Femur (tissue), 1 donor: ENCODE data around the gene ZFPM1.

Experiments
- DNase-seq: peaks from one replicate; pipeline ENCODE4 v3.0.0-alpha.2; 2017

Gene ZFPM1

GRCh38 chr16:88502776-88503280 is 49.7 kb downstream of the ZFPM1 start:
- no peak for DNase-seq

DNA sequence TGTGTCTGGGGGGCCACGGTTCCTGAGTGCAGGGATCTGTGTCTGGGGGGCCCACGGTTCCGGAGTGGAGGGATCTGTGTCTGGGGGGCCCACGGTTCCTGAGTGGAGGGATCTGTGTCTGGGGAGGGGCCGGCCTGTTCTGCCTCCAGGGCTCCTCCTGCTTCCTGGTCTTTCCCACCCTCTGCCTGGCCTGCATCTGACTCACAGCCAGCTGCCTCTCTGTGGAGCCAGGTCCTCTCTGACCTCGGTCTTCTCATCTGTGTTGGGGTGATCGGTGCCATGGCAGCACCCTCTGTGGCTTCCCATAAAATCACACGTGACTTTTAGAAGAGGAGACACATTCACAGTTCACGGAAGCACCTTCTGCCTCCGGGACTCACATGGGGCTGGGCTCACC is 50.3 kb downstream of the ZFPM1 start:
- no peak for DNase-seq

DNA sequence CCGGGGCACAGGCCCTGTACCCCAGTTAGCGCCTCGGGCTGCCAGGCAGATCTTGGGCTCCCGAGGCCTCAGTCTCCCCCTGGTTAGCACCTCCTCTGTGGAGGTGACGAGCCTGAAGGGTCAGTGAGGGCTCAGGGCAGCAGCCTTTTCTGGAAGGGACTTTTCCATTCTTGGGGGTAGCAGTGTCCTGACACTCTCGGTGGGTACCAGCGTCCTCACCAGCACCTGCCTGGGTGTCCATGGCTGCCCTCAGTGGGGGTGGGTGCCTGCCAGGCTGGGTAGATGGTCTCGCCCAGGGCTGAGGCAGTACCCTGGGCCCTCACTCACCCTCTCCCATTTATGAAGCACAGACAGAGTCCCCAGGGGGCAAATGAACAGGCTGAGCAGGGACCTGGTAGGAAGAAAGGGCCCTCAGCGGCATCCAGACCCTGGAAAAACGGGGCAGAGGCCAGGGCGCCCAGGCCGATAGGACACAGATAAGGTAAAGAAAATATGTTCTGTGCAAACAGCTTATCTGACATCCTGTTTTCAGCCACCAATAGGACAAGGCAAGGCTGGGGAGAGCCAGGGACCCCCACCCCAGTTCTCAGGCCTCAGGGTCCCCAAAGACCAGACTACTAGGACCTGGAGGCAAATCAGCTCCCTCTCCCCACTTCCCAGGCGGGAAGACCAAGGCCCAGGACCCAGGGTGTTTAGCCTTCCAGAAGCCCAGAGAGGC is 50.9 kb downstream of the ZFPM1 start:
- DNase-seq: no peak

DNA sequence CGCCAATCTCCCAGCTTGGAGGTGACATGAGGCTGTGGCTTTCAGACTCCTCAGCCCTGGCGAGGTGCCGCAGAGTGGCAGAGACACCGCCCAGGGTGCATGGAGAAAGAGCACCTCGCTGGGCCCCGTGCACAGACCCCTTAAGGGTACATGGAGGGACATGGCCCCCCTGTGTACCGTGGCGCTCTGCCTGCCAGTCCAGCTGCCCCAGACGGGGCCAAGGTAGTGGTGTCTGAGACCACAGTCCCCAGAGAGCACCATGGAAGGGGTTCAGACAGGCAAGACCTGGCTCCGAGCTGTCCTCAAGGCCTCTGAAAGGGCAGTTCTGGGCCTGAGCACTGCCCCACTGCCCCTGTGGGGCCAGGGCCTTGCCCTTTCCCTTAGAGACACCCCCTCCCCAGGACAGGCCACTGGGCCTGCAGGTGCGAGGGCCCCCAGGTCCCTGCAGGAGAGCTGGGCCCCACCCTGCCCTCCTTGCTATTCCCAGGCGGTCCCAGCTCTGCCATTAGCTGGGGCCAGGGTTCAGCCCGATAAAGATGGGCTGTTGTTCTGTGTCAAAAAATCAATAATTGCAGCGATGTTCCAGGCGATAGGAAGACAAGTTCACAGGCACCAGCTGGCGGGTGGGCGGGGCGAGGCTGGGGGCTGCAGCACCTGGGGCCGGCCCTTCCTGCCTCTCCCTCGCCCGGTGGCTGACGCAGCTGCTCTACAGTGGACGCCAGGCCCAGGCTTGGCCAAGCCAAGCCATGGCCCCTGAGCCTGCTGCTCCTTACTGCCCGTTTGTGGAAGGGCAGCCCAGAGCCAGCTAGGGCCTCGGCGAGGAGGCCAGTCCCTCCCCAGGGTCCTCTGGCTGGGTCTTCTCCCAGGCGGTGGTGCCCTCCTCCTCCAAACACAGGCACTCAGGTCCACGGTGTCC is 51.7 kb downstream of the ZFPM1 start:
- DNase-seq: no peak

GRCh38 chr16:88505405-88506082 is 52.5 kb downstream of the ZFPM1 start:
- no peak for DNase-seq

DNA sequence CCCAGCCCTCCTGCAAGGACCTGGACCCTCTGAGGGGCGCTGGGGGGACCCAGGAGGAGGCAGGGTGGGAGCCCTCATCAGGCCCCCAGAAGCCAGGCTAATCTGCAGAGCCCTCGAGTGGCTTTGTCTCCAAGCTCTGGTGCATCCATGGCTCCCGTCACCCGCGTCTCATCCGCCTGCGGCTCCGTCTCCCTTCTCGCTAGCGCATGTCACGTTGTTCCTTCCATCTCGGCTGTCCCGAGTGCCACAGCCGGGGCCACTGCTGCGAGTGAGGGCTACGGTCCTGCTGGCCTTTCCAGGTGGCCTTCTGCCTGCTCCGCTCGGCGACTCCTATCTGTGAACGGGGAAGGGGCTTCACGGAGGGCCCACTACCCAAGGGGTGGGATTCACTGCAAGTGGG is 53.6 kb downstream of the ZFPM1 start:
- no peak for DNase-seq

DNA sequence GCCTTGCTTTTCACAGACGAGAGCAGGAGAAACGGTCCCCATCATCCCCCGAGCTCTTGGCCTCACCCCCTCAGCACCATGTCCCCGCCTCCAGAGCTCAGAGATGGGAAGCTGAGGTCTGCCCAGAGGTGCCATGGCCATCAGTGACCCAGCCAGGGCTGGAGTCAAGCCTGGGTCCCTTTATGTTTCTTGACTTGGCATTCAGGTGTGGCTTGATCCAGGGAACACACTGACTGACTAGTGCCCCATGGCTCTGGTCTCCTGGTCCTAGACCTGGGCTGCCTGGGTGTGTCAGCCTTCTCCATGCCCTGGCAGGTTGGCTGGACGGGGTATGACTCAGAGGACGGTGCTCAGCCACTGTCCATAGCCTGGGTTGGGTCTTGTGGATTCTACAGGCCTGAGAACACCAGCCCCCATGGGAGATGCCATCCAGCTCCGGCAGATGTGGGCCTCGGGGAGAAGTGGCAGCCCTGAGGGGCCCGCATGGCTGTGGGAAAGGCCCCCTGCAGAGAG is 54.2 kb downstream of the ZFPM1 start:
- DNase-seq: no peak

DNA sequence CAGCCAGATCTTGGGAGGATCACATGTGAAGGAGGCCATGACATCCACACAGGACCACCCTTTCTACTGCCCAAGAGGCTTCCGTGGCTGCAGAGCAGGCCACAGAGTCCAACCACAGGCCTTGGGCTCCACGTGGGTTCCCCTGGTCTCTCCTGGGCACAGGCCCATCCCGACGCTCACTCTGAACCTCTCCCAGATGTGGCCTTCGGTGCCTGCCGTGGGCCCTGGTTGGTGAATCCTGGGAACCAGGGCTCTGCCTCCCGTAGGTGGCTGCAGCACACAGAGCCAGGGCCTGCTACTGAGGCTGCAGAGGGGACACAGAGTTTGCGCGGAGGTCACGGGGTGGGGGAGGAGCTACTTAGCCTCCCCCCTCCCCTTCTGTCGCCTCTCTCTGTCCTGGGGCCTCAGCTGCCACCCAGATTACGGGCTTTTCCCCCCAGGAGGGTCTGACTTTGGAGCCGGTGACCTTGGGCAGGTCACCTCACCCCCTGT is 55.3 kb downstream of the ZFPM1 start:
- DNase-seq: no peak

GRCh38 chr16:88508868-88509748 is 56.0 kb downstream of the ZFPM1 start:
- DNase-seq: no peak

DNA sequence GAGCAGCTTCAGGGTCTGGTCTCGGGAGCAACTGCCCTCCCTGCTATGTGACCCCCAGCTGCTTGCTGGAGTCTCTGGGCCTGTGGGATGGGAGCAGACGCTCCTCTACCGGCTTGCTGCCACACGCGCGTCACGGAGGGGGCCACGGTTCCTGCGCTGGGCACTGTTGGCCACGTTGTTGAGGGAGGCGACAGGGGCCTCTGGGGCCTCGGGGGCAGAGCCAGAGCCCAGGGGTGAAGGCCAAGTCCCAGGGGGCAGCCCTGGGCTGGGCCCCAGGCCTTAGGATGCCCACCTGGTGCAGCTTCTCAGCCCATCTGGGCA is 56.6 kb downstream of the ZFPM1 start:
- DNase-seq: no peak

- DNase-seq: no peak
Observed at GRCh38 chr16:88510091-88510994, 57.3 kb downstream of the ZFPM1 start.

- DNase-seq: no peak
Observed at GRCh38 chr16:88511060-88511459, 58.0 kb downstream of the ZFPM1 start.

DNA sequence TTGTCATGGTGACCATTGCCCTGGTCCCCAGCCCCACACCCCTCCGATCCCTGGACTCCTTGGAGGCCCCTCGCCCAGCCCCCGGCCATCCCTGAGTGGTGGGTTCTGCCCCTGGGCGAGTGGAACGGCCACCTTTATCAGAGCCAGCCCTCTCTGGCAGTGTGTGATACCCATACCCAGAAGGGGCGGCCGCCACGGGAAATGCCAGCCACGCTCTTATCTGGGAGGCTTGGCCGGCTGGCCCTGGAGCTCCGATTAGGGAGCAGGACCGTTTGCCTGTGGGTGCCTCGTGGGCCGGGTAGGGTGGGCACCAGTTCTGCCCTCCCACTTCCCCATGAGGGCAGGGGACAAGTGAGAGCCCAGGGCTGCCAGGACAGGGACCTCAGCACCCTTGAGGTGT is 58.8 kb downstream of the ZFPM1 start:
- DNase-seq: no peak

DNA sequence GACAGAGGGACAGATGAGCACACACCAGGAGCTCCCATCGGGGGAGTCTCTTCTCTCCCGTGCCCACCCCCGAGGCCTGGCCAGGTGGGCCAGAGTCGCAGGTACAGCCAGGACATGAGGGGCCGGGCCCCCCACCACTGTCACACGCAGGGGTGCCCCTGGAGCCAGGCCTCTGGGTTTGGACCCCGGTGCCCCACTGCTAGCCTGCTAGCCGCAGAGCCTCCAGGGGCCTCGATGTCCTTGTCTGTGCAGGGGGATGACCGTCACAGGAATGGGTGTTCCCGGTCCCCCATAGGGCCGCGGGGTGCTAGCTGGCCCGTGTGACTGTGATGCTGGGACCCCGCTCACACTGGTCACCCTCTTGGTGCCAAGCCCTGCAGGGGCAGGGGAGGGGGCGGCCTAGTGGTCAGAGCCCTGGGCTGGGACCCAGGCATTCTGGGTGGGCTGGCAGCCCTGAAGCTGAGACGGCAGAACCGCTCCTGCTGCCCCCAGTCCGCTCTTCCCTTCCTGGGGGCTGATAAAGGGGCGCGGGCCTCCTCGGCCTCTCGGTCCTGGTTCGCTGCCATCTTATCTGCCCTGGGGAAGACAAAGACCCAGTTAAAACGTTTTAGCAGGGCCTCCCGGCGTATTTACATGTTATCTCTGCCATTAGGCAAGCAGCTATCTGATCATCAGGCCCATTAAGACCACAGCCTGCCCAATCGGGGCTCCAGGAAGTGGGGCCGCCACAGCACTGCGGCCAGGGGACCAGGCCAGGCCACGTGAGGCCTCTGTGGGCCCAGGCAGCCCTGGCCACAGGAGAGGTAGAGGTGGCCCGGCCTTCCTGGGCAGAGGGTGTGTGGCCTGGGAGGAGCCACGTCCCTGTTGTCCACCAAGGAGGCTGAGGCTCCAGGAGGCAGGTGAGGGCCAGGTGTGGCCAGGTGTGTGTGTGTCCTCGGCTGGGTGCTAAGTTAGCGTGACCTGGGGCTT is 59.9 kb downstream of the ZFPM1 start:
- DNase-seq: no peak

DNA sequence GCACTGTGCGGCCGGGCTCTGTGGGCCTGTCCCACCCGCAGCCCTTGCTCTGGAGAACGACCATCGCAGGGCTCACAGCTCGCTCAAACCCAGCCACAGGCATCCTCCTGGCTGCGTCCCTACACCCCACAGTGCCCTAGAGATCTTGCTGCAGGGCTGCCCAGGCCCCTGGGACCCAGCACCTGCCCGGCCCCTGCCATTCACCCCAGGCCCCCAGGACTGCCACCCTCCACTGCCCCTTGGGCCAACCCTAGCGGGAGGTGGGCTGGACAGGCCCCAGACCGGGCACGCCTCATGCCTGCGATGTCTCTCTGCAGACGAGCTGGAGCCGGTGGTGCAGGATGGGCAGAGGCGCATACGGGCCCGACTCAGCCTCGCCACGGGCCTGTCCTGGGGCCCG is 61.0 kb downstream of the ZFPM1 start:
- DNase-seq: no peak

DNA sequence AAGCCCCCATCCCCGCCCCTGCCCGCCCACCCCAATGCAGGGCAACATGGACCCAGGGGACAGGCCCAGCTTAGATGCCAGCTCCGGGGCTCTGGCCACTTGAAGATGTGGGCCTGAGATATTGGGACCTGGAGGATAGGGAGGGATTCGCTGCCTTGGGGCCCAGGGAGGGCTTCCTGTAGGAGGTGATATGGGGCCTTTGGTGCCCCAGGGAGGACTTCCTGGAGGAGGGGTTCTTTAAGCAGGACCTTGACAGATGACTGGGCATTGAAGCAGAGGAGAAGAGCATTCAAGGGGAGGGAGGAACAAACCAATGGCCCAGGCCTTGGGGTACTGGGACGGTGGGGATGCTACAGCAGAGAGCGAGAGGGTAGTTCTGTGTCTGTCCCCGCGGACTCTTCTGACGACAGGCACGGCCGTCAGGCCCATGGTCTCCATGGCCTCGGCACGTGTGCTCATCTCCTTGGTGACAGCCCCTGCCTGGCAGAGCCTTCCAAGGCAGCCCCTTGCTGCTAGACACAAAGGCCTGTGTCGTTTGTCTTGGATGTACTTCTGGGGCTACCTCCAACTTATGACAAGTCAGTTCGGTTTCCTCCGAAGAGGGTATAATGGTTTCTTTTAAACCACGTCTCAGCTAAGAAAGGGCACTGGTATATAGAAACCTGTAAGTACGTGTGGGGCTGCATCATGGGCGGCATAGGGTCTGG is 61.6 kb downstream of the ZFPM1 start:
- DNase-seq: no peak

DNA sequence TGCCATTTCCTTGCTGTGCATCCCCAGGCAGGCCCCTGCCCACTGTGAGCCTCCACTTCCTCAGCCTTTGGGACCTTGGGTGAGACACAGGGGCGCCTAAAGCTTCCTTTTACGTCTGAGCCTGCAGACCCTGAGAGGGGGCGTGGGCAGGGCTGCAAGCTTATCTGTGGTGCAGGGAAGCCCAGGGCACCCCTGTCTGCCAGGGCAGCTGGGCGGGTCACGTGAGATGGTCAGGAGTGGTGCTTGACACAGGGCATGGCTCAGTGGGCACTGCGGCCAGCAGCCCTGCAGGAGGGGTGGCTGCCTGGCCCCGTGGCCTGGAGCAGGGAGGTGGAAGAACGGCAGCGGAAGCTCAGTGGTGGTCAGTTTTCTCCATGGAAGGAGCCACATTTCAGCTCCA is 62.3 kb downstream of the ZFPM1 start:
- DNase-seq: no peak

DNA sequence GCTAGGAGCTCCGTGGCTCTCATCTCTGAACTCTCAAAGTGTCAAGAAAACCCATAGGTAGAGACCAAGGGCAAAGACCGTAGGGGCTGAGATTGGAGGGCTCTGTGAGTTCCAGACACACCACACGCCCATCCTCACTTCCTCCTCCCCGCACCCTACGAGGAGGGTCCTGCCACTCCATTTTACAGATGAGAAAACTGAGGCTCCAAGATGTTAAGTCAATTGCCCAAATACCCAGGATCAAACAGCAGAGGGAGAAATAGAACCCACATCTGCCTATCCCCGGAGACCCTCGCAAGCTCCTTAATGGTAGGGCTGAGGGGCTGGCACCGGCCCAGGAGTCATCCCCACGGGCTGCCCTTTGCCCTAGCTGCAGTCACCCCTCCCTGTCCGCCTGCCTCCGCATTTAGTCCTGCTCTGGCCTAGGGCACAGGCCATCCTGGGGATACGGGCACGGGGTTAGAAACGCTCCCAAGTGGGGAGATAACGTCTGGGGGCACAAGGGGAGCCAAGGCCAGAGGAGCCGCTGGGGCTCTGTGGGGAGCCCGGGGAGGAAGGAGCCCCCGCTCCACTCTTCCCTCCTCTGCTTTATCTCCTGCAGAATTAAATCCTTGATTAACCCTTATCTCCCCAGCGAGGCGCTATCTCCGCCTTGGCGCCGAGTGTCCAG is 63.0 kb downstream of the ZFPM1 start:
- DNase-seq: no peak
